Stimulated activated CD4-positive, alpha-beta T cell treated with anti-CD3 and anti-CD28 coated beads, Interleukin-4, amount 100 ng/mL, for 4 hours (primary cell): Measurements from ENCODE around the gene VARS2.
"Not testable (repeated sequence)": the region's sequence is repeated elsewhere in the genome, so short reads cannot be mapped to it uniquely, and the experiment has no call there.

Experiments
- DNase-seq, 2 experiments: peaks; one replicate each; pipeline ENCODE4 v3.0.0-alpha.2; 2020

Gene VARS2

DNA sequence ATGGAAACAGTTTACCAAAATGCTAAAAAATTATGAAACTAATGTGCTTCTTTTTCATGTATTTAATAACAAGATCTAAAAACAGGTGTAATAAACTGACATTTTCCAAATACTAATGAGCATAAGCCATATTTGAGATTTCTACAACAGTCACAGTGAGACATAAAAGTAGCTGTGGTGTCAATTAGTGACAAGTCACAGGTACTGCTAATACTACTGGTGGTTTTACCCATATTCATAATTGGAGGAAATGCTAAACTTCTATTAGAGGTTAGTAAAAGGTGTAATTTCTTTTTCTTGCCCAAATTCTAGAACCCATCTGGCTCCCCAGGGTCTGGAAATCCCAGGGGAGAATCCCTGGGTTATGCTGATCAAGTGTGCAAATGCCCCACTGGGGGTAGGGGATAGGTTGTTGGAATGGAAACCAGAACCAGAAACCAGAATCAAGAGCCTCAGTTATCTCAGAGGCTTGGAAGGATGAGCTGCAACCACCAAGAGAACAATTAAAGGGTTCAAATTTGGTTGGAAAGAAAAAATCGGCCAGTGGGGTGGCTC is 13.1 kb upstream of the VARS2 start:
- no peak for DNase-seq

DNA sequence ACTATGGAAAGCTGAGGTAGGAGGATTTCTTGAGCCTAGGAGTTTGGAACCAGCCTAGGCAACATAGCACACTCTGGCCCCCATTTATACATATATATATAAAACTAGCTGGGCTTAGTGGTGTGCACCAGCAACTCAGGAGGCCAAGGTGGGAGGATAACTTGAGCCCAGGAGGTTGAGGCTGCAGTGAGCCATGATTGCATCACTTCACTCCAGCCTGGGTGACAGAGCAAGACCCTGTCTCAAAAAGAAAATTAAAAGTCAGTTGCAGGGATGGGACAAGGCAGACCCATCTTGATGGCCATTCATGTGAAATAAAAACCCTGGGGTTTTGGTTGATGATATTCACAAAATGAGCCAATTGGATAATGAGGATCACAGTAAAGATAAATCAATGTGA is 12.6 kb upstream of the VARS2 start:
- DNase-seq: no peak

DNA sequence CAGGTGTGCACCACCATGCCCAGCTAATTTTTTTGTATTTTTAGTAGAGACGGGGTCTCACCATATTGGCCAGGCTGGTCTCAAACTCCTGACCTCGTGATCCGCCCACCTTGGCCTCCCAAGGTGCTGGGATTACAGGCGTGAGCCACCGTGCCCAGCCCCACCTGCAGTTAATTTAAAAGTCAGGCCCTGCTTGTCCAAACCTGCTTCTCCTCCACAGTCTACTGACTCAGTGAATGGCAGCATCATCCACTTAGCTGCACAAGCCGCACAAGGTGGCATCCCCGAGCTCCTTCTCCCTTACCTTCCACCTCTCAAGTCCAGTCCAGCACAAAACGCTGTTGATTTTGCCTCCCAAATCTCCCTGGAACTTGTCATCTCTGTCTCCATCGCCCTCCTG is 11.8 kb upstream of the VARS2 start:
- not testable (repeated sequence) for DNase-seq

DNA sequence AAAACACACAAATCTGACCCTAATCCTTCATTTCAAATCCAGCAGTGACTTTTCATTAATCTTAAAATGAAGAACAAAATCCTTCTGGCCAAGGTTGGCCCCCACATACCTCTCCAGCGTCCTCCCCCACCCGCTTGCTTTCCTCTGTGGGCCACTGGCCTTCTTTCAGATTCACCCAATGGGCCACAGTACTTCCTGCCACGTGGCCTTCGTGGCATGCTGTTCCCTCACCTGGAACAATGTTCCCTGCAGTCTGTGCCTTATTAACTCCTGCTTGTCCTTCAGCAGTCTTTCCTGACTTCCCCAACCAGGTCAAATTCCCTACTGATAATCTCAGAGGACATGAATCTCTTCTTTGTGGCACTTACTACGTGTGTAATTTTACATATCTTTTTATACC is 11.3 kb upstream of the VARS2 start:
- DNase-seq: no peak

DNA sequence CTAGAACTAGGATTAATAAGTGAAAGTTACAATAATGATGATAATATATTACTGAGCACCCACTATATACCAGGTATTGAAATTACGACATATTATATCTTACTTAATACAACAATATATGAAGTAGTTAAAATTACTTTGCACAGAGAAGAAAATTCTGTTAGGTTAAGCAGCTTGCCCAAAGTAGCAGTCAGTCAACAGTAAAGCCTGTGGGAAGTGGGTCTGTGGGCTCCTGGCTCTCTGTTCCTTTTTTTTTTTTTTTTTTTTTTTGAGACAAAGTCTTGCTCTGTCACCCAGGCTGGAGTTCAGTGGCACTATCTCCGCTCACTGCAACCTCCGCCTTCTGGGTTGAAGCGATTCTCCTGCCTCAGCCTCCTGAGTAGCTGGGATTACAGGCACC is 10.8 kb upstream of the VARS2 start:
- no peak for DNase-seq

DNA sequence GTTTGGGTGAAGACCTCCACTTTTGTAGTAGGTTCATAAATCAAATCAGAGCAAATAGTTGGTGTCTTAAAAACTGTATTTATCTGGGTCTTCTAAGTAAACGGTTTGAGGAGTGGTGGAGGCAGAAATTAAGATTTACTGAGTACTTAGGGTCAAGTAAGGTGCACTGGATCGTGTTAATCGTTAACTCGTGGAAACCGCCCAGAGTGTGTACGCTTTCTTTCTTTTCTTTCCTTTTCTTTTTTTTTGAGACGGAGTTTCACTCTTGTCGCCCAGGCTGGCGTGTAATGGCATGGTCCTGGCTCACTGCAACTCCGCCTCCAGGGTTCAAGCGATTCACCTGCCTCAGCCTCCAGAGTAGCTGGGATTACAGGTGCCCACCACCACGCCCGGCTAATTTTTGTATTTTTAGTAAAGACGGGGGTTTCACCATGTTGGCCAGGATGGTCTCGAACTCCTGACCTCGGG is 6.7 kb upstream of the VARS2 start:
- DNase-seq: not testable (repeated sequence)

DNA sequence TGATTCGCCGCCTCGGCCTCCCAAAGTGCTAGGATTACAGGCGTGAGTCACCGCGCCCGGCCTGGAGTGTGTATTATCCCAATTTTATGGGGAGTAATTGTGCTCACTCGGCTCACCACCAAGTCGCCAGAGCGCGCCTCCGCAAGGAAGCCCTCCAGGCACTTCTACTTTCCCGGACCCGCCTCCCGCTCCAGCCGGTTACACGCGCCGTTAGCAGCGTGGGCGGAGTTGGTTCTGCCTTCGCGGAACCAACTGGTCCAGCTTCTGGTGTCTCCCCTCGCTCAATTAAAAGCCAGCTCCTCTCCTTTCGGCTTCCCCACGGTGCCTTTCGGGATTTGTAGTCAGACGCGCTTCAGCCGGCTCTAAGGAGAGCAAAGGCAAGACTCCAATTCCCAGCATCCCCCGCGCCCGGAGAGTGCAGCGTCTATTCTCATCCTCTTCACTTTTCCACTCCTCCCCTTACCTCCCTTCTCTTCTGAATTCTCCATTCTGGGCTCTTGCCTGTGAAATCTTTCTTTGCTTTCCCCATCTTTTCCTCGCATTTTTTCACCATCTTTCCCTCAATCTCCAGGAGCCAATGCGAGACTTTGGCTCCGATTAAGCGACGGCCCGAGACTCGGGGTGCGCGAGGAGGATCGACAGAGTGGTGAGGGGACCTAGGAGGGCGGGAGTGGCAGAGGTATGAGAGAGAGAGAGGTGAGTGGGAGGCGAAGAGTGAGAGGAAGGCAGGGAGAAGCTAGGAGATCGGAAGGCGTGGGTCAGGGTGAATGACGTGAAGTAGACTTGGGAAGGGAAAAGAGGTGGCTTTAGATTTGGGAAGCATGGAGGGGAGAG is 6.1 kb upstream of the VARS2 start, which contains the start of gene GTF2H4:
GTF2H4 (plus strand) TSS at position 450 of the 834 bp plus-strand sequence.
- peak; percentile 89 to 97 for DNase-seq

DNA sequence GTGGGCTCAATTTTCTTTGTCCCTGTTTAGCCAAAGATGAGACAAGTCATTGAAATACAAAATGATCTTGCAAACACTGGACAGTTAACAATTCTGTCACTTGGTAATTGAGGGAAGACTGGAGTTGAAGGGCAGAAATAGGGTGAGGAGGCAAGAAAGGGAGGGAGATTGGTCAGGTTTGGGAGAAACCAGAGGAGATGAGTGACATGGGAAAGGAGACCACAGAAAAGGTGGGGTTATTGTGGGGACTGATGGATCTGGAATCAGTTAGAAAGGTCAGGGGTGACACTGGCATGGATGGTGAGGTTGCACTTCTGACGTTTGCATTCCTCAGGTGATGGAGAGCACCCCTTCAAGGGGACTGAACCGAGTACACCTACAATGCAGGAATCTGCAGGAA is 5.3 kb upstream of the VARS2 start:
- no peak for DNase-seq

DNA sequence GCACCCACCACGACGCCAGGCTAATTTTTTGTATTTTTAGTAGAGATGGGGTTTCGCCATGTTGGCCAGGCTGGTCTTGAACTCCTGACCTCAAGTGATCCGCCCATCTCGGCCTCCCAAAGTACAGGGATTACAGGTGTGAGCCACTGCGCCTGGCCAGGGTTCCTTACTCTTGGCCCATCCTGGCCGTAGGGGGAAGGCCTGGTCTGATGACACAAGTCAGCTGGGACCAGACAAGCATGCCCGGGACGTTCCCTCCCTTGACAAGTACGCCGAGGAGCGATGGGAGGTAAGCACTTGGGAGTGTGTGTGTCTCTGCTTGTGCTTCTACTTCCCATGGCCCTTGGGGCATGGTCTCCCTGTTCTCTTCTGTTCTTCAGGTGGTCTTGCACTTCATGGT is 3.6 kb upstream of the VARS2 start:
- not testable (repeated sequence) for DNase-seq

DNA sequence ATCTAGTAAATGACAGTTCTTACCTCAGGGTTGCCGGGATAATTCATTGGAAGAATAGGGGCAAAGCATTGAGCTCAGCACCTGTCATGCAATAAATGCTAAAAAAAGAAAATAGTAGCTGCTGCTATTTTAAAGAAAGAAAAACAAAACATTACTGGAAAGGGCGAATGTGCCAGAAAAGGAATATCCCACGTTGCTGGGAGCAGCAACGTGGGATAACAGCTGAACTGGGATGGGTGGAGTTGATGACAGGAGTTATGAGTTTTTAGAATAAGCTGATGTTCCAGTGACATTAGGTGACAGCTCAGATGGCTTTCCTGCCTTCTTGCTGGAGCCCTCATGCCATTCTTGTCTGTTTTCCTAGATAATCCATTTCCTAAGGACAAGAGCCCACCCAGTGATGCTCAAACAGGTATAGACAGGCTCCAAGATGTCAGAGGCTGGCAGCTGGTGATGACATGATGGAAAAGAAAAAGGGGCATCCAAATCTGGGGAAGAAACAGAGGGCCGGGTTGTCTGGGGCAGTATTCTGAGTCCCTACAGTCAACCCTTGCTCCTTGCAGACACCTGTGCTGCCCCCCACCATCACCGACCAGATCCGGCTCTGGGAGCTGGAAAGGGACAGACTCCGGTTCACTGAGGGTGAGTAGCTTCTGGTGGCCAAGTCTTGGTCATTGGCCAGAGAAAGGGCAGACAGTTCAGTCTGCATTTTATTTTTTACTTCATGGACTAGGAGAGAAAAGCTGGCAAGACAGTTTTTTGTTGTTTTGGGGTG is 1.1 kb upstream of the VARS2 start:
- no peak for DNase-seq

DNA sequence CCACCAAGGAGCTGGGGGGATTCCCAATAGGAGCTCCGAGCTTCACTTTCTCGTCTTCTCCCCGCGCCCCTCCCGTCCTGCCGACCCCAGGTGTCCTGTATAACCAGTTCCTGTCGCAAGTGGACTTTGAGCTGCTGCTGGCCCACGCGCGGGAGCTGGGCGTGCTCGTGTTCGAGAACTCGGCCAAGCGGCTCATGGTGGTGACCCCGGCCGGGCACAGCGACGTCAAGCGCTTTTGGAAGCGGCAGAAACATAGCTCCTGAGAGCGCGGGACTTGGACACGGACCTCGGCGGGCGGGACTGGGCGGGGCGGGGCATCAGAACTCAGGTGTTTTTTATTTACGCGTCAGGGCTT is 340 bp upstream of the VARS2 start:
- no peak for DNase-seq

DNA sequence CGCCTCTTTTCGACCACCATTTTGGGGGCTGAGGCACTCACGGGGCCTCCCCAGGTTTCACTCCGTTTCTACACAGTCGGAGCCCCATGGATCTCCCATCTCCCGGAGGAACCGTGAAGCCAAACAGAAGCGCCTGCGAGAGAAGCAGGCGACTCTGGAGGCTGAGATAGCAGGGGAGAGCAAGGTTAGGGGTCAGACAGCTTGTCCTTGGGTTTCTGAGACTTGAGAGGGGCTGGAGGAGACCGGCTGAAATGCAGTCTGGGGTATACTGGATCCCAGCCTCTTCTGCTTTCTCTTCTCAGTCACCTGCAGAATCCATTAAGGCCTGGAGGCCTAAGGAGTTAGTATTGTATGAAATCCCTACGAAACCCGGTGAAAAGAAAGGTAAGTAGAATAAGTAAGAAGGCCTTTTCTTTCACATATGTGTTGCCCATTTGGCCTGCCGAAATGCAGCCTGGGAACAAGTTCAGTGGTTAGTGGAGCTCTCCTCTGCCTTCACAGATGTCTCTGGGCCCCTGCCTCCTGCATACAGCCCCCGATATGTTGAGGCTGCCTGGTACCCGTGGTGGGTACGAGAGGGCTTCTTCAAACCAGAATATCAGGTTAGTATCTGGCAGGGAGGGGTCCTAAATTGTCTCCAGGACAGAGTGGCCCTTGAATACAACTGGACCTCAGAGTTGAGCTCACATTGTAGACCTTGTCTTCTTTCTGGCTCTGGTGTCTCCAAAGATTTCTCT is 984 bp downstream of the VARS2 start:
- no peak for DNase-seq

DNA sequence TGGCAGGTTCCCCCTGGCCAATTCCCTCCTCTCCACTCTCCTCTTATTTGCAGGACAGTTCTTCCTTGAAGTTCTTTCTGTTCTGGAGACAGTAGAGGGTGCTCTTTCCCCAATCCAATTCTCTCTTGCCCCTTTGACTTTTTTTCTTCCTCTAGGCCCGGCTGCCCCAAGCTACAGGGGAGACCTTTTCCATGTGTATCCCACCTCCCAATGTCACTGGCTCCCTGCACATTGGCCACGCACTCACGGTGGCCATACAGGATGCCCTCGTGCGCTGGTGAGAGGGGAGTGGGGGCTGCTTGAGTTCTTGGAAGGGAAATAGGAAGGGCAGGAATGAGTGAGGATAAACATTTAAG is 1.5 kb downstream of the VARS2 start:
- no peak for DNase-seq

DNA sequence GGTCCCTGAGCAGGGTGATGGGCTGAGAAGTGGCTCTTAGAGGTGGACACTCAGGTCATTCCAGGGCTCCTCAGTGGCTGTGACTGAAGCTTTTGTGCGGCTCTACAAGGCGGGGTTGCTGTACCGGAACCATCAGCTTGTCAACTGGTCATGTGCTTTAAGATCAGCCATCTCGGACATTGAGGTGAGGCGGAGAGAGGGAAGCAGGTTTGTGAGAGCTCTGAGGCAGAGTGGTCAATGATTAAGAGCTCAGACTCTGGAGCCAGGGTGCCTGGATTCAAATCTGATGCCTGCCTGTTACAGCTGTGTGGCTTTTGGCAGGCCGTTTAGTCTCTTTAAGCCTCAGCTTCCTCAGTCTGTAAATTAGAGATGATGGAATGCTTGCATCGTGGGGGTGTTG is 3.0 kb downstream of the VARS2 start:
- no peak for DNase-seq

DNA sequence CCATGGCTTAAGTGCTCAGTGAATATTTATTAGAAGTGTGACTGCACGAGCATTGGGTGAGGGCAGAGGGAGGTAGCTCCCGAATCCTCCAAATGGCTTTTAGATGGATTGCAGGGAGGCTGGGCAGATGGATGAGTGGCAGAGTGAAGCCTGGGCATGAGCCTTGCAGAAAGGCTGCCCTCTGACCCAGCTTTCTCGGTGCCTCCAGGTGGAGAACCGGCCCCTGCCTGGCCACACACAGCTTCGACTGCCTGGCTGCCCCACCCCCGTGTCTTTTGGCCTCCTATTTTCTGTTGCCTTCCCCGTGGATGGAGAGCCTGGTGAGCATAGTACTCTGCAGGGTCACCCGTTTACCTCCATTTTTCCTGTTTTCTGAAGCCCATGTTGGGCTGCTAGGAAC is 3.4 kb downstream of the VARS2 start:
- no peak for DNase-seq

DNA sequence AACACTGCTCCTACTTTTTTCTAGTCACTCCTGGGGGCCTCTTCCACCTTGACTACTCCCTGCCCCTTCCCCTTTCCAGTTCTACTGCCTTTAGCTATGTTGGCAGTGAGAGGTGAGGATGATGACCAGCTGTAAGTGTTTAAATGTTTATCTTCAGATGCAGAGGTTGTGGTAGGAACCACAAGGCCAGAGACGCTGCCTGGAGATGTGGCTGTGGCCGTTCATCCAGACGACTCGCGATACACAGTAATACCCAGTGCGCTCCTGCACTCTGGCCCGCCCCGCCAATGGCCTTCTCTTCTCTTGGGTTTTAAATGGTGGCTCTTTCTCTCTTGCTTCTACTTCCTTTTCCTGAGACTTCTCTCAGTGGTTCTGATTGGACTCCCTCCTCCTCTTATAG is 4.6 kb downstream of the VARS2 start:
- DNase-seq: no peak

DNA sequence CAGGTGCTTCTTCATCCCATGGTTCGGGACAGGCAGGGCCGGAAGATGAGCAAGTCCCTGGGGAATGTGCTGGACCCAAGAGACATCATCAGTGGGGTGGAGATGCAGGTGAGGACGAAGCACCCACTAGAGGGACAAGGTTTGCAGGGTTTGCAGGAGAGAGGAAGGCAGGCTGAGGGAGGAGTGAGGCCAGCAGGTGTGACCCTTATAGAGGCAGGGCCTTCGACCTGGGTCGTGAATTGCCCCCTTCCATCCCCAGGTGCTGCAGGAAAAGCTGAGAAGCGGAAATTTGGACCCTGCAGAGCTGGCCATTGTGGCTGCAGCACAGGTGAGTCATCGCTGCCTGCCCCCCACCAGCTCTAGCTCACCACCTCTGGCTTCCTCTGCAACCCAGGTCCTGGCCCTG is 8.4 kb downstream of the VARS2 start:
- no peak for DNase-seq

DNA sequence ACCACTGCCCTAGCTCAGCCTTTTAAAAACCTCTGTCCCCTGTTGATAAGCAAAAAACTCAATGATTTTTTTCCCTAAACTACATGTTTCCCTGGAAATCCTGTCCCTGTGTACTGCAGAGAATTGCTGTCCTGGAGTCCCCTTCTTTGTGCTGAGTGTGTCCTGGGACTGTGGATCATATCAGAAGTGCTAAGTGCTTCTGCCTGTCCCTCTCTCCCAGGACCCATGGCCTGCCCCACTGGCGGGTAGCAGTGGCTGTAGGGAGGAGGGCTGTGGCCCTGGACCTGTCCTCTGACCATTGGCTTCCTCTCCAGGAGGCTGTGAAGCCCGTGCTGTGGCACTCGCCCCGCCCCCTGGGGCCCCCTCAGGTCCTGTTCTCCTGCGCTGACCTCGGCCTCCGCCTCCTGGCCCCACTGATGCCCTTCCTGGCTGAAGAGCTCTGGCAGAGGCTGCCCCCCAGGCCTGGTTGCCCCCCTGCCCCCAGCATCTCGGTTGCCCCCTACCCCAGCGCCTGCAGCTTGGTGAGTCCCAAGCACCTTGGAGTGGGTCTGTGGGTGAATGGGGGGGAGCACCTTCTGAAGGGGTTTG is 10.1 kb downstream of the VARS2 start:
- not testable (repeated sequence) for DNase-seq

DNA sequence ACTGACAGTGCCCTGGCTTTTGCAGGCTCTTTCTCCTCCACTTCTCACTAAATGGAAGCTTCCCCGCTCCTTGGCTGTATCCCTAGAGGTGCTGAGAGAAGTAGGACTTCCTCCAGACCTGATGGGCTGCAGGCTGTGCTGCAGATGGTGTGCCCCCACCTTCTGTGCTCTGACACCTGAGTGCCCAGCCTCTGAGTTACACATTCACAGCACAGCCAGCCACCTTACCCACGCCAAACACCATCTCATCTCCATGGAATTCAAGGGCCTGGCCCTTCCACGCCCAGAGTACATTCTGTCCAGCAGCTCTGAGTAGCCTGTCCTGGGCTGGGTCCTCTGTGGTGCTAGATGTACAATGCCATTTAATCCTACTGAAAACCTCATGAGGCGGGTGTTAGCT is 12.6 kb downstream of the VARS2 start:
- no peak for DNase-seq

DNA sequence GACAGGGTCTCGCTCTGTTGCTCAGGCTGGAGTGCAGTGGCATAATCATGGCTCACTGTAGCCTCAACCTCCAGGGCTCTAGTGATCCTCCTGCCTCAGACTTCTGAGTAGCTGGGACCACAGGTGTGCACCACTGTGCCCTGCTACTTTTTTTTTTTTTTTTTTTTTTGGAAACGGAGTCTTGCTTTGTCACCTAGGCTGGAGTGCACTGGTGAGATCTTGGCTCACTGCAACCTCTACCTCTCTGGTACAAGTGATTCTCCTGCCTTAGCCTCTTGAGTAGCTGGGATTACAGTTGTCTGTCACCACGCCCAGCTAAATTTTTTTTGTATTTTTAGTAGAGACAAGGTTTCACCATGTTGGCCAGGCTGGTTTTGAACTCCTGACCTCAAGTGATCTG is 13.0 kb downstream of the VARS2 start:
- not testable (repeated sequence) for DNase-seq

DNA sequence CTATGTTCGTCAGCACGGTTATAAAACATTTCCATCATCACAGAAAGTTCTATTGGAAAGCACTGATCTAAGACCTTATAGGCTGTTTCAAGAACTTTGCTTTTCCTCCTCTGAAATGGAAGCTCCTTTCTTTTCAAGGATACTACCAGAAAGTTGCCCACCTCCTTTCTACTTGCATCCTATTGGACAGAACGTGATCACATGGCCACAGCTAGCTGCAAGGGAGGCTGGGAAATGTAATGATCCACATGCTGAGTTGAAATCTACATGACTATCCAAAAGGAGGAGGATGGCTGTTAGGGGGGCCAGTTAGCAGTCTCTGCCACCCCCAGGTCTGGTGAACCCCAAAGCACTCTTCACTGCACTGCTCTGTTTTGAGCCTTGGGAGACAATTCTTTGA is 14.6 kb downstream of the VARS2 start:
- DNase-seq: no peak

DNA sequence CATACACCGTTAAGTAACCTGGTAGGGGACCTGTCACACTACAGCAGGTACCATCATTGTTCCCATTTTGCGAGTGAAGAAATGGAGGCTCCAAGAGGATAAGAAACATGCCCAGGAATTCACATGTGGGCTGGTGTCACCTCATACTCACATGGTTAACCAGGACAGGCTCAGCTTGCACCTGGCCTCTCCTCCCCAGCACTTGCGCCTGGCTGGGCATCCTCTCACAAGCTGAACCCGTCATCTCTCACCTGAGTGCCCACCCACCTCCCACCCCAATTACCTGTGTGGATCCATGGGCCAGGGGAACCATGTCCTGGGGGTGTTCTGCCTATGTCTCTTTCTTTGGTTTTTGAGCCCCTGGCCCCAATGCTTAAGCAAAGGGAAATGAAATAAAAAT is 16.5 kb downstream of the VARS2 start:
- no peak for DNase-seq

DNA sequence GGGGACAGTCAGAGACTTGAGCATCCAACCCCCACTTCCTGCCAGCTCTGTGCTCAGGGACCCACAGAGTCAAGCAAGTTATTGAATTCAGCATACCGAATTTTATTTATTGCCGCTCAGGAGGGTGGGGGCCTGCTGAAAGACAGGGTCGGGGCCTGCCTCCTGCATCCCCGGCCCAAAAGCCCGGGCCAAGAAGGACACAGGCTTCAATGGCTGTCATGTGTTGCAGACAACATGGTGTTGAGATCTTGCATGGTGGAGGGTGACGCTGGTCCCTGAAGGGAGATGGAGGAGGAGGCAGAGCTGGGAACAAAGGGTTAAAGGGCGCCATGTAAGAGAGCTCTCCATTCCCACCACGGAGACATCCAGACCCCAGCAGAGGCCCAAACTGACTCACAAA is 17.2 kb downstream of the VARS2 start:
- no peak for DNase-seq
